GM18498 (cell line): ENCODE results near the gene CTNNBL1.
"Not testable (repeated sequence)": the region's sequence is repeated elsewhere in the genome, so short reads cannot be mapped to it uniquely, and the experiment has no call there.

Experiments used
- ATAC-seq: cut with Tn5 transposase; IDR thresholded peaks from one replicate; pipeline ENCODE4 v1.9.1; 2021; ENCODE audit warnings: mild to moderate bottlenecking, moderate library complexity; ENCODE audit not compliant: unreplicated experiment

Gene CTNNBL1

DNA sequence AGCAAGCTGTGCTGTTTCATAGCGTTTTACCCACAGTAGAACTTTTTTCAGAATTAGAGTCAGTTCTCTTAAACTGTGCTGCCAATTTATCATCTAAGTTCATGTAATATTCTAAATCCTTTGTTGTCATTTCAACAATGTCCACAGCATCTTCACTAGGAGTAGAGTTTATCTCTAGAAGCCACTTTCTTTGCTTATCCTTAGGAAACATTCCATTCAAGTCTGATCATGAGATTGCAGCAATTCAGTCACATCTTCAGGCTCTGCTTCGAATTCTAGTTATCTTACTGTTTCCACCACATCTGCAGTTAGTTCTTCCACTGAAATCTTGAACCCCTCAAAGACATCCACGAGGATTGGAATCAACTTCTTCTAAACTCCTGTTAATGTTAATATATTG lies 12.5 kb downstream of the CTNNBL1 start:
- no peak for ATAC-seq

- ATAC-seq = no peak
These were observed 17.2 kb downstream of the CTNNBL1 start for GRCh38 chr20:37711001-37711400.

GRCh38 chr20:37711994-37712964 lies 18.4 kb downstream of the CTNNBL1 start:
- no peak for ATAC-seq

GRCh38 chr20:37713396-37713795 lies 19.6 kb downstream of the CTNNBL1 start:
- ATAC-seq = no peak

DNA sequence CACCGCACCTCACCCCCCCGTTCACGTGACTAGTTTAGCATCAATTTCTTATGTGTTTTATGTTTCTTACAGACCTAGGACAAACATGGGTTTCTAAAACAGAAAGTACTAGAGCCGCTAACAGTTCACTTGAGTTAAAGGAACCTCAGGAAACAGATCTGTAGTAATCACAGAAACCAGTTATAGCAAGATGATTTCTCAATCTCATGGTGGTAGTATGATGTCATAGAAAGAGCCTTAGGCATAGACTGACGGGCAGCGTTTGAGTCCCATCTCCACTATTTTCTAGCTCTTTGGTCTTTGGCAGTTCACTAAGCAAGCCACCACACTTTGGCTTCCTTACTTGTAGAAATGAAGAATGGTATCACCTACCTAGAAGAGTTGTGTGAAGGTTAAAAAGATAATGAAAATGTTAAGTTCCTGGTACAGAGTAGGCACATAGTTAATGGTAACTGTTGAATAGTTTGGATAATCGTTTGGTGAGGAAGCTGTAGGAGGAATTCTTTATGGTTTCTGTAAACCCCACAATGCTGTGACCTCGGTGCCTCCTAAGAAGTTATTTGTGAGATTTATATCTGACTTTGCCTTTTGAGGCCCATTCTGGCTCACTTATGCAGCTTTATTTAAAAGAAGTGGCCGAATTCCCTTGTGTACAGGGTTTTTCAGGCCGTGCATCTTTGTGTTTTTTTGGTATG lies 21.3 kb downstream of the CTNNBL1 start:
- ATAC-seq = no peak

DNA sequence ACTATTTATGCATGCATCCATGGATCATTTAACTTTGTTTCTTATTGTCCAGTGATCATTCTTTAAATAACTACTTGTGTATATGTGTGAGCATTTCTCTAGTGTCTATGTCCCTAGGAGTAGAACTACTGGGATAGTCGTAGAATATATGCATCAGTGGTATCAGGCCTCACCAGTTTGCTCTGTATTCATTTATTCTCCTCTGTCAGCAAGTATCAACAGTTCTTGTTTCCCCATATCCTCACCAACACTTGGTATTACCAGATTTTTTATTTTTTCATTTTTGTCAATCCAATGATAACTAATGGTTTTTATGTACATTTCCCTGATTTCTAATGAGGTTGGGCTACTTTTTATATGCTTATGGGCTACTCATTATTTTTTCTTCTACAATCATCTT lies 27.9 kb downstream of the CTNNBL1 start:
- ATAC-seq = no peak

GRCh38 chr20:37722312-37722711 lies 28.5 kb downstream of the CTNNBL1 start:
- ATAC-seq = not testable (repeated sequence)

DNA sequence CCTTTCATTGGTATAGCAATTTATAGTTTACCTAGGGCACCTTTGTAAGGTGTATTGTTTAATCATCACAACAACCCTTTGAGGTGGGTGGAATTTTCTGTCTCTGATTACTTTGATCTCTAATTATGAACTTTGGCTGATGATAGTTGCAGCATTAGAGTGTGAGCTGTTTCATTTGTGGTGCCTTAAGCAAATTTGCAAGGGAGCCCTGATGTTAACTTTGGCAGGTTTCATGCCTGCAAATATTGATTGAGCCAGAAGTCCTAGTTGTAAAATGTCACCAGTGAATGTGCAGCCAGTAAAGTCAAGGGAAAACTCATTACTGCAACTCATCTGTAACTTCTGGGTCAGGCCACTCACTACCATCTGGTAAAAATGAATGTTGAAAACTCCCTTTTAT lies 29.8 kb downstream of the CTNNBL1 start:
- no peak for ATAC-seq

- no peak for ATAC-seq
These were observed 31.3 kb downstream of the CTNNBL1 start for GRCh38 chr20:37725165-37725564.

GRCh38 chr20:37725855-37726254 lies 32.0 kb downstream of the CTNNBL1 start:
- ATAC-seq = no peak

- no peak for ATAC-seq
These were observed 32.5 kb downstream of the CTNNBL1 start for GRCh38 chr20:37726321-37726720.

GRCh38 chr20:37726971-37727956 lies 33.4 kb downstream of the CTNNBL1 start:
- no peak for ATAC-seq

- no peak for ATAC-seq
These were observed 34.3 kb downstream of the CTNNBL1 start for GRCh38 chr20:37727957-37728634.

GRCh38 chr20:37728635-37728983 lies 34.8 kb downstream of the CTNNBL1 start:
- no peak for ATAC-seq

GRCh38 chr20:37729452-37729851 lies 35.6 kb downstream of the CTNNBL1 start:
- ATAC-seq = no peak

GRCh38 chr20:37729909-37730308 lies 36.1 kb downstream of the CTNNBL1 start:
- ATAC-seq = no peak

DNA sequence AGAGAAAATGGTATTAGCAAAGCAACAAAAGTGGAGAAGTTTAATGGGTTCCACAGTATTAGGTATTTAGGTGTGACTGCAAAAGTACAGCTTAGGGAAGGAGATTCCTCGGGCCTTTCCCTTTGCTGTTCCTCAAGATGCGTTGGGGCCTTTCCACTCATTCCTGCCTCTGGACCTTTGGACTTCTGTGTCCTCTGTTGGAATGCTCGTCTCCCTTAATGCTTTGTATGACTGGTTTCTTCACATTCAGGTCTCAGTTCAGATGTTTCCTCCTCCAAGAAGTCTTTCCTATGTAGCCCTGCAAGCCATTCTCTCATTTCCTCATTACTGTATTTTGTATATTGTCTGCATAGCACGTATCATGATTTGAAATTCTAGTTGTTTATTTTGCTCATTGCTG lies 39.6 kb downstream of the CTNNBL1 start:
- ATAC-seq = no peak

- ATAC-seq = no peak
These were observed 40.6 kb downstream of the CTNNBL1 start for GRCh38 chr20:37734228-37734985.

DNA sequence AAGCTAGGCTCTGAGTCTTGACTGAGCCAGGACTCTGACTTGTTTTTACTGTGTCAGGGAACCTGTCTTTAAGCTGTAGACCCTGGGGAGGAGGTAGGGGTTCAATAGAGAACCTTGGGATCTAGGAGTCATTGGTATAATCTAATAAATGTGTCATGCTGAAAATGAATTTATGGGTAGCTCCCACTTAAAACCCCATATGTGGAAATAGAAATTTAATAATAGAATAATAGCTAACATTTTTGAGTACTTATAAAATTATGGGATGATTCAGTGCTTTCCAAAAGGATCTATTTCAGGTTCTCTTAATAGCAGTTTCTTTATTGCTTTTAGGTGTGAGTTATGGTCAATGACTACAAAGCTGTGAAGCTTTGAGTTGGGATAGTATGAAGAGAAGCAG lies 41.7 kb downstream of the CTNNBL1 start:
- ATAC-seq = no peak

GRCh38 chr20:37736132-37736531 lies 42.3 kb downstream of the CTNNBL1 start:
- no peak for ATAC-seq
